ENCODE data around the gene SMG1. TPM values are rescaled to one million over a fixed set of nuclear protein-coding genes. Genes with fewer than 3 reads are reported as not detected.
"Not testable (repeated sequence)": the region's sequence is repeated elsewhere in the genome, so short reads cannot be mapped to it uniquely, and the experiment has no call there.

Gene SMG1
- polyA plus RNA-seq, 4 donors, result 44.5 to 65.0 (median 55.4) TPM

DNA sequence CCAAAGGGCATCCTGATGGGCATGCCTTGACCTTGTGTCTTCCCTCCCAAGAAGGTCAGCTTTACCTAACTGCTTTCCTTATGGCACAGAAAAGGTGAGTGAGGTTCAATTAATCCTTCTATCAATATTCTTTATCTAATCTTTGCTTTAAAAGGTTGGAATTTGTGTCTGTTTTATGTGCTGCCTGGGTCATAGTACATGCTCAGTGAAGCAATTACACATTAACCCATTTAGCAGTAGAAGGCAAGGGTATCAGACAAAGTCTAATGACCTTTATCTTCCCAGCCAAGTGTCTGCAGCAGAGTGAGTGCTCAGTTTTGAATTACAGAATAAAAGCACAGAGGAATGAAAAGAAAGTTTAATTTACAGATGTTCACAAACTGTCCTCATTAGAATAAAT lies 63.3 kb downstream of the SMG1 start:
- not testable (repeated sequence) for DNase-seq (ENCODE audit: low read depth in 4 of 4, low spot score in 3 of 4)

DNA sequence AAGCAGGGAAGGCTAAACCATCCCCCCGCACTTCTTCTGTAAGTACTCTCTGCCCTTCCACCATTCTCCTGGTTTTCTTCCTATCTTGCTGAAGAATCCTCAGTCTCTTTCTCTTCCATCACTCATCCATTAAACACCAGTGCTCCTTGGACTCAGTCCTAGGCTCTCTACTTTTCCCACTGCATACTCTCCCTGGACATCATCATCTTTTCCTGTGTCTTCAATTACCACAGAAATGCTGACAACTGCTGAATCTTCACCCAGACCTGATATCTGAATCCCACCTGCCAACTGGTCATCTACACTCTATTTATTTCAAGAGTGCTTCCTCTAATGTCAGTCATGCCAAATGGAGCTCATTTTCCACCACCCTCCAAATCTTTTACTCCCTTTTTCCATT lies 71.0 kb downstream of the SMG1 start:
- no peak for DNase-seq (ENCODE audit: low read depth in 4 of 4, low spot score in 3 of 4)

DNA sequence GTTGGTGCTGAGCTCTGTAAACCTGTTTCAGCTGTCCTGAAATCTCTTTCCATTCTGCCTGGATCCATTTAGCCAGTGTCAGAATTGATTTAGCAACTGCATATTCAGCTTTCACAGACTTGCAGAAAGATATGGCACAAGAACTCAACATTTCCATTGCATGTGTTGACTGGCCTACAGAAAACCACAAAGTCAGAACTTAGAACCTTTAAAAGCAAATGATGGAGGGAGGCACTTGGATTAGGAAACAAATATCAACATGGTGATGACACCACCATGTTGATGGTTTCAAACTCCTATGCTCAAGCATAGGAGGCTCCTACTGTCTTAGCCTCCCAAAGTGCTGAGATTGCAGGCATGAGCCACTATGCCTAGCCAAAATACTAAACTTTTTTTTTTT lies 72.5 kb downstream of the SMG1 start:
- no peak for DNase-seq (ENCODE audit: low read depth in 4 of 4, low spot score in 3 of 4)

DNA sequence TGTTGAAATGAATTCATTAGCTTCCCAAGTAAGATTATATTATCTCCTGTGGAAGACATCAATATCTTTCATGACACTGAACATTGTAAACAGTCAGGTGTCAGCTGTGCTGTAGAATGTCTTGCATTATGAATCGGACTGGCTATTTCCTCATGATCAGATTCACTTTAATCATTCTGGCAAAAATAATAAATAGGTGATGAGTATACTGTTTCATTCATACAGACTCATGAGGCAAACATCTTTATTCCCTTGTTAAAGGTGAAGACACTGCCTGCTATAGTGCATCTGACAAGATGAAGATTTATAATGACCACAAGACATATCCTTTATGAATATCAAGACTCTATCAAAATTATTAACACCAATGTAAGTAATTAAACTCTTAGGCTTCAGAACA lies 73.6 kb downstream of the SMG1 start:
- DNase-seq (ENCODE audit: low read depth in 4 of 4, low spot score in 3 of 4), result no peak

DNA sequence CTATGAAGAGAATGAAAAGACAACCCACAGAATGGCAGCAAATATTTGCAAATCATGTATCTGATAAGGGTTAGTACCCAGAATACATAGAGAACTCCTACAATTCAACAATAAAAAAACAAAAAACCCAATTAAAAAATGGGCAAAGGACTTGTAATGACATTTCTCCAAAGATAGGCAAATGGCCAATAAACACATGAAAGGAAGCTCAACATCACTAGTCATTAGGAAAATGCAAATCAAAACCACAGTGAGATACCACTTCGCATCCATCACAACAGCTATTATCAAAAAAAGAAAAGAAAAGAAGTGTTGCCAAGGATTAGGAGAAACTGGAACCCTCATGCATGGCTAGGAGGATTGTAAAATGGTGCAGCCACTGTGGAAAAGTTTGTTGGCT lies 79.8 kb downstream of the SMG1 start:
- DNase-seq (ENCODE audit: low read depth in 4 of 4, low spot score in 3 of 4), result no peak

DNA sequence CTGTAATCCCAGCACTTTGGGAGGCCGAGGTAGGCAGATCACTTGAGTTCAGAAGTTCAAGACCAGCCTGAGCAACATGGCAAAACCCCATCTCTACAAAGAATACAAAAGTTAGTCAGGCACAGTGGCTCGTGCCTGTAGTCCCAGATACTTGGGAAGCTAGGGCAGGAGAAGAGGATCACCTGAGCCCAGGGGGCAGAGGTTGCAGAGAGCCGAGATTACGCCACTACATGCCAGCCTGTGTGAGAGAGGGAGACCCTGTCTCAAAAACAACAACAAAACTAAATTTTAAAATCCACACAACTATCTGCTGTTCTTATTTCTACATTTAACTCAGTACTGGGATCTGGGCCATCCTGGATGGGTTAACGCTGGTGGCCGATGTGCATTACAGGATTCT lies 83.6 kb downstream of the SMG1 start:
- no peak for DNase-seq (ENCODE audit: low read depth in 4 of 4, low spot score in 3 of 4)

DNA sequence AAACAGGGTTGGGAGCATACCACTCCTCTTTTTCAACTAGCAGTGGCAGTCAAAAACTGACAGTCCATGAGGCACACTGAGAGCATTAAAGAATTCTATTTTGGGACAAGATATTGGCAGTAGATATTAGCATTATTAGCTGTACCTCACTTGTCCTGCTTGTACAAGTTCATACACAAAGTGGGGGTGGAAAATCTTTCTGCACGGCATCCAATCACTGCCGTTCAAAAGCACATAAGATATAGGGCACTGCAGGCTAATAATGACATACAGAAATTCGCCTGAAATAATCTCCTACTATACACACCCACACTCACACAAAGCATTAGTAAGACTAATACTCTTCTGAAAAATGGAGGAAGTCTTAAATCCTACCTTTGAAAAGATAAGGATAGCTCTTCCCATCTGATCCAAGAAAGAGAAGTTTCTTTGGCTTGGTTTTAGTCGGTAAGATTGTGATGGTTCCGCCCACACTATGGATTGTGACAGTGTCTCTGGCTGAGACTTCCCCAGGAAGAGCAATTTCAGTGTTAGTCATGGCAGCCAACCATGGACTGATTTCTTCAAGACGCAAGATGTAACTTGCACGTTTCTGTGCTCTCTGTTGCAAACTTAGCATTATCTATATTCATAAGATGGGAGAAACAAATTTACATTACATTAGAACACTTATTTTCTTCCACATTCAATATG lies 84.2 kb downstream of the SMG1 start:
- DNase-seq (ENCODE audit: low read depth in 4 of 4, low spot score in 3 of 4), result no peak

DNA sequence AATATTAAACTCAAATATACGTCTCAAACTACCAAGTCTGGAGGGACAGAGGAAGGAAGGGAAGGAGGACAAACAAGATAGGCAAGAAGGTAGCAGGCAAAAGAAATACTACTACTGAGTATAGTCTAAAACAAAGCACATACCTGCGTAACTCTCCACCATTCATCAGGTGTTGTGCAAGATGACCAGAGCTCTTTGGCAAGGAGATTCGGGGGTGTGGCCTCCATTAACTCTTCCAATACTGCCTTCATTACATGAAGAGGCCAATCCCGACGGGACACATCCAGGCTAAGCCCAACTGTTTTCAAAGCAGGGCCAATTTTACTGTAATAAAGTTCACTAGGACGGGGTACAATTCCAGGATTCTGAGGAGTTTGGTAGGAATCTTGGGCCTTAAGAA lies 86.7 kb downstream of the SMG1 start:
- no peak for DNase-seq (ENCODE audit: low read depth in 4 of 4, low spot score in 3 of 4)

DNA sequence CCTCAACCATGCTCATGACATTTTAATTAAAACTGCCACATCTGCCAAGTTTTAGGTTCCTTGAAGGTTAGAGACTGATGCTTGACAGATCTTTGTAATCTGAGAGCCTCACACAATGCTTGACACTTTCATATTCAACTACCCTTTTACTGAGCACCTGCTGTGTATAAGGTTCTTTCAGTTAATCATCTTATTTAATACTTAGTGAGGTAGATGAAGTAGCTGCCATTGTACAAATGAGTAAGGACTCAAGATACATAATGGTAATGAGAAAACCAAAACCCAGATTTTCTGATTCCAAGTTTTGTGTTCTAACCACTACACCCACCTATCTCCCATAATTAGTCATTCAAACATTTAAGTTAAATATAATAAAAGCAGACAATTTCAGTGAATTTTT lies 89.5 kb downstream of the SMG1 start:
- DNase-seq (ENCODE audit: low read depth in 4 of 4, low spot score in 3 of 4), result no peak

DNA sequence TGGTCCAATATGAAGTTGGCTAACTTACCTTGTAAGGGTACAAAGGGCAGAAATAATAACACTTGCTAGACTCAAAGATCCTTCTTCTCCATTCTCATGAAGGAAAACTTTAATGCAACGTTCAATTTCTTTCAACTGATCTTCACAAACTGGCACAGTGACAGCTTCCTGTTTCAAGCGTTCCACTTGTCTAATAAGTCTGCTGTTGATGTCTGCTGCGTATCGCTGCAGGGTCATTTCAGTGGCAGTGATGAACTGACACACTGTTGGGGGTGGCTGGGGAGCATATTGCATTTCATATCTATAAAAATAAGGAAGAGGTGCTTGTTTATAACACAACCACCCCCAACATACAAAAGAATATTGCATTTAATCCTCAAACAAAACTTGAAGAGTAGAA lies 91.3 kb downstream of the SMG1 start:
- DNase-seq (ENCODE audit: low read depth in 4 of 4, low spot score in 3 of 4), result no peak

DNA sequence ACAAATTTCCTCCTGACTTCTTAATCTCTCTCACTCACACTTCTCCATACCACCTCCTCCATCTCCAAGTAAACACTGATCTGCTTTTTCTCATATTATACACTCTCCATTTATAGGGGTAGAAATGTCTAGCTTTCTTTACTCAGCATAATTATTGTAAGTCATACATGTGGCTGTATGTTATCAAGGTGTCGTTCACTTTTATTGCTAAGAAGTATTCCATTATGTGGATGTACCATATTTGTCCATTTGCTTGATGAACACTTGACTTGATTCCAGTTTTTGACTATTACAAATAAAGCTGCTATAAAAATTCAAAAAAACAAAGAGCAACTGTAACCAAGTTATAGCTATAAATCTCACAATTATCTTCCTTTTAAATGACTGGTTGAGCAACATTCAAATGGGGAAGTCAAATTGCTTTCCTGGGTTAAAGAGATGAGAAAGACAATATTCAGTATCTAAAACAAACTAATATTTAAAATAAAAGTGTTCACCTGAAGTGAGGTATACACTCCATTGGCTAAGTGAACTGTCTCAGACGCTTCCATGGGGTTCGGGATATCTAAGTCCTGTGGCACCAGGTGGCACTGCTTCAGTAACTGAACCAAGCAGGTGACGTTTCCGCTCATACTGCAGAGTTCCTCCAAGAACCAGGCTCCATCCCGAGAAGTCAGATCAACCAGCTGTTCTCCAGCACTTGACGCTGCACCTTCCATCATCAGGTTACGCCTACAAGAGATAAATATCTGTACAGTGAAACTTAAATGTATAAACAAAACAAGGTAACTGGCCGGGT lies 92.3 kb downstream of the SMG1 start:
- DNase-seq (ENCODE audit: low read depth in 4 of 4, low spot score in 3 of 4), result no peak

DNA sequence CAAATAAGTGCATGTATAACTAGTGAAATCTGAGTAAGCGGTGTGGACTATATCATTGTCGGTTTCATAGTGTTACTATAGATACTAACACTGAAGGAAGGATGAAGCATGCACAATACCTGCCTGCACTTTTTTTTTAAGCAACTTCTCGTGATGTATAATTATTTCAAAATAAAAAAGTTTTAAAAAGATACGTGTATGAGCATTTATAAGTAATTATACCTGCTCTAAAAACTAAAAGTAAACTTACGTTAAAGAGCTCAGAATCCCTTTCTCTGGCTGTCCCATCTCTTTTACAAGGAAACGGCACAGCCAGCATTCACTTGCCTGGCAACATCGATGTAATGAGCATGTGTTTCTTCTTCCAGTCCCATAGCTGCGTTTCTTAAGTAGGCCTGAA lies 93.6 kb downstream of the SMG1 start:
- DNase-seq (ENCODE audit: low read depth in 4 of 4, low spot score in 3 of 4), result no peak

DNA sequence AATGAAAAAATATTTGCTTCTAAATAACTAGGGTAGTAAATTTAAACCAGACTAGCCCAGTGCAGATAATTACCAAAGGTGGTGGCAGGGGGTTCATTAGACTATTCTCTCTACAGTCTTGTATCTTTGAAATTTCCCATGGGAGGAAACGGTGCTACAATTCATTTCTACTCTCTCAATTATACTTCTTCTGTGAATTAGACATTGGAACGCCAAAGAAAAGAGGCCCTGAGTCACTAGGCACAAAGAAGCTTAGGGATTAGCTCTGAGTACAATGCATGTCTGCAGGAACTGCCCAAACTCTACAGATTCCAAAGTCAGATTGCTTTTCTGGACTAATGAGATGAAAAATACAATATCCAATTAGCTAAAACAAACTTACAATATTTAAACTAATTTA lies 94.2 kb downstream of the SMG1 start:
- DNase-seq (ENCODE audit: low read depth in 4 of 4, low spot score in 3 of 4), result no peak

DNA sequence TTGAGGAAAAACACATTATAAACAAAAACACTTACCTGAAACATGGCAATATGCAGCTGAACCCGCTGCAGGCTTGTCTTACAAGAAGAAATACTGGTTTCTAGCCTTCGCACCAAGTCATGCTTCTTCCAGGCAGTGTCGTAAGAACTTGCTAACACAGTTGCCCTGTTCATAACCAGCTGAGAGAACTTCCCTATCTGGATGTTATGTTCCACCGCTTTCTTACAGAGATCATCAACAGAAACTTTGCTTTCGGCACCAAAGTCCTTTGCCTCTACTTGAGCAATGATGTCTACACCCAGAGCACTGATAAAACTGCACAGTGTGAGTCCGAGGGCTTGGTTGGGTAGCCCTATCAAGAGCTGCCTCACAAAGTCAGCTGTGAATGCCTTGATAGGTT lies 97.0 kb downstream of the SMG1 start:
- no peak for DNase-seq (ENCODE audit: low read depth in 4 of 4, low spot score in 3 of 4)

DNA sequence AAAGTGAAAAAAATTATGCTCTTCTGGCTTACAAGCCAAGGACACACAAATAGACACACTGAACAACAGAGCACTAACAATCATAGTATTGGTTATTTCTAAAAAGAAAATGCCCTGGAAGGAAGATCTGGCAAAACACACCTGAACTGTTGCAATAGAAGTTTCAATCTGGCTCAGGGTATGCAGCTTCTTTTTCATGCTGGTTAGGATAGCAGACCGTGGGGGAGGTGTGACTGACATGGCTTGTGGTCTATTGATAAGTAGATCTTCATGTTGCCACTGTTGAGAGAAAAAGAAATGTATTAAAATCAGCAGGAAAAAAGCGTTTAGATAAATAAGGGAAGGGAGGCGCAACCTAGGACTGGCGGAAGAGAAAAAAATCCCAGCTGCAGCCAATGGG lies 98.3 kb downstream of the SMG1 start:
- DNase-seq (ENCODE audit: low read depth in 4 of 4, low spot score in 3 of 4), result no peak

DNA sequence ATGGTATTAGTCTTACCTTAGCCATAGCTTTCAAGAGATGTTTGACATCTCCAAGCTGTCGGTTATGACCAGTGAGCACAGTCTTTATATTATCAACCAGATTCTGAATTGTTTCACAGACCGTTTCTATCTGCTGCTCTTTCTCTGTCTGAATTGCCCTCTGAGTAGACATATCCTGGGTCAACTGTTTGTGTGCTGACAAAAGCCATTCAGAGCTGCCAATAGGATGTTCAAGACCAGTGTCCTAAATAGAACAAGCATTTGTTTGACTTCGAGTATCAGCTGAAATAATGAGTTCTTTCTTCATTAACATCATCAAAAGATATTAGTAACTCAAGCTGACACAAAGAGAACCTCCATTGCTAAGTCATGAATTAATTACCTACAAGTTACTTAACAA lies 109.9 kb downstream of the SMG1 start:
- no peak for DNase-seq (ENCODE audit: low read depth in 4 of 4, low spot score in 3 of 4)

DNA sequence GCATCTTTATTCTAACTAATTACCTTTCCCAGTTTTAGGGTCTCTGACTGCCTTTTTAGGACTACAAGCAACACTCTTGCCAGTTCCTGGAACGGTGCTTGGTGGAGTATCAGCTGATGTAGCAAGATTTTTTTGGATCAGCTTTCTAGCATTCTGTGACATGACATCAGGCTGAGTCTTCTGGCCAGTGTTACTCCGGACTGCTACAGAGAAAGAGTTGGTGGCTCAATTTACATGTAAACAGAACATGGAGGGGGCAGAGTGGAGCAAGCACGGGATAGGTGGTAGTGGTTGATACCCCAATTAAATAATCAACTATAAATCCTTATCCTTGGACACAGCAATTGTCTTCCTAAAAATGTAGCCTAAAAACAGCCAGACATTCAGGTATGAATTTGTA lies 114.3 kb downstream of the SMG1 start:
- no peak for DNase-seq (ENCODE audit: low read depth in 4 of 4, low spot score in 3 of 4)

DNA sequence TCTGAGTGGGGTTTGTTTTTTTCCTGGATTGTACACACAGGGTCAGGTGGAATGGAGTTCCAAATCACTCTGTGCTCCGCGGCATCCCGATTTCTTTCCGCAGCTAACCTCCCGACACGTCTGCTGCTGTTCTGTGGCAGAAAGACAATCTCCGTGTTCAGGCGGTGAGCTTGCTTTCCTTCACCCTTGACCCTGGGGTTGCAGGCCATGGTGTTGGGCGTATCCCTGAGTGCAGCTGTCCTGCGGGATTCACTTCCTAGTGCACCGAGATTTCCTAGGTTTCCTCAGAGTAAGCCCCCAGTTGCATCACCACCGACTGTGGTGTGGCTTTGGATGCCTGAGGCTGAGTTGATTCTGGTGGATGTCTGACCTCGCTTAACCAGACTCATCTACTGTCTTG lies 117.0 kb downstream of the SMG1 start:
- no peak for DNase-seq (ENCODE audit: low read depth in 4 of 4, low spot score in 3 of 4)

DNA sequence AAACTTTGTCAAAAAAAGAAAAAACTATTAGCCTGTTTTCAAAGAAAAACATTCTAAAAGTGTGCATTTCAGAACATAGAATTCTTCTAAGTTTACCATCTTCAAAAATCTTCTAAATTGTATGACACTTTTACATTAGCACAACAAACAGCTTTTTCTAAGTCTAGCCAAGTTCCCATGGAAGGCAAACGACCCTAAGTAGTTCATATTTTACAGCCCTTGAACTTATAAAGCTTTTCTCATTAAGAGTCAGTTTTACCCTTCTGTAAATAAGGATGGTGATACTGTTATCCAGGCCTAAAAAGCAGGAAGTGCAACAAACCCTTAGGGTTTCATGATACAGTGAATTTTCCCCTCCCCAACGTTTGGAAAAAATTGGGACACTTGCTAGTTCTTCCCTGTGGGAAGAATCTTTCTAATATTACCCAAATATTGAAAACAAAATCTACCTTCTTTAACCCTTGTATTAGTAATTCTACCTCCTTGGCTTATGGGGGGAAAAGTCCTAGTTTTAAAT lies 120.9 kb downstream of the SMG1 start:
- no peak for DNase-seq (ENCODE audit: low read depth in 4 of 4, low spot score in 3 of 4)

DNA sequence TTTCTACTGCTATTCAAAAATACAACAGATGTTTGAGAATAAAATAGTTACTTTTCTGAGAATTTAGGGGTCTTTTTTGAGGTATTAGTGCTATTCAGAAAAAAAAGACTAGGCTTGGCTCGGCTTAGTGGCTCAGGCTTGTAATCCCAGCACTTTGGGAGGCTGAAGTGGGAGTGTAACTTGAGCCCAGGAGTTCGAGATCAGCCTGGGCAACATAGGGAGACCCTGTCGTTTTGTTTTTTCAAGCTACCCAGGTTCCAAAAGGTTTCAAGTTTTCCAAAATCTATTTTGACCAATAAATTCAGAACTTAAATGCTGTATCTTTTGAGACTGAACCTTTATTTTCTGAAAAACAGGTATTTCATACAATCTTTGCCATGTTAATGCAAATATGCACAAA lies 121.7 kb downstream of the SMG1 start:
- DNase-seq (ENCODE audit: low read depth in 4 of 4, low spot score in 3 of 4), result no peak

DNA sequence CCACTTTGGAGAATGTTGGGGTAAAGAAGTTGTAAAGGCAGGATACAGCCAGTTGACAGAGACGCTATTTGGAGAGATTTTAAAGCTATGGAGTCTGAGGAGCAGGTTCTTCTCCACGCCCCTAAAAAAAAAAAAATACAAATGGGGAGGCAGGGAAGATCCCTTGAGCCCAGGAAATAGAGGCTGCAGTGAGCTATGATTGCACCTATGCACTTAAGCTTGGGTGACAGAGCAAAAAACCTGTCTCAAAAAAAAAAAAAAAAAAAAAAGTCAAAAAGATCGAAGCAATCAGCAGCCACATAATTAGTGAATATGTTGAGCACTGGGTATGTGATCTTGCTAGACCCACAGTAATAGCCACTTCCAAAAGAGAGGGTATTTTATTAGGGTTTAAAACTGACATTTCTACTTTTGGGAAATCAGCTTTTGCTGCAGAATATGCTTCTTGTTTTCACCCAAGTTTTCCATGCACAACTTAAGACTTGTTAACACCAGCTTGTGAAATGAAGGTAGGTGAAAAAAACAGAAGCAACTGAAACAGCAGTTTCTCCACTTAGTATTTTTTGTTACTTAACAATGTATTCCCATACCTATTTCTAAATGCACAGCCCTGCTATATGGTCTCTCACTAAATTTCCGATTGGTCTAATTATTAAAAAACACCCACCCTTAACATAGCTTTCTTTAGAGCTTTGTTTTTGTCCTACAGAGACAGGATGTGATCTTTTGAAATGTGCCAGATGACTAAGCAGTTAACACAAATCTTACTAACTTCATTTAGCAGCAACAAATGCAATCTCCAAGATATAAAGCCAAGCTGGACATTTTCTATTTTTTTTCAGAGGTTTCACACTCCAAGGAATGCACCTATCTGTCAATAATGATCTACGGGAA lies 122.4 kb downstream of the SMG1 start:
- no peak for DNase-seq (ENCODE audit: low read depth in 4 of 4, low spot score in 3 of 4)

All from left renal pelvis (tissue), 4 donors.